MM.1S (cell line): ENCODE data around the gene STARD3NL.
"Not testable (repeated sequence)": the region's sequence is repeated elsewhere in the genome, so short reads cannot be mapped to it uniquely, and the experiment has no call there.

Experiments
- DNase-seq: peaks from one replicate; pipeline ENCODE4 v3.0.0-alpha.2; 2015
- H2AFZ ChIP-seq: fragments of 300-600 bp; sonication (generic); 2 replicates; pipeline ENCODE4 v1.6.0; 2016; ENCODE audit warnings: antibody characterized with exemption, low read length
- H3F3A ChIP-seq: fragments of 300-600 bp; sonication (generic); 2 replicates; pipeline ENCODE4 v1.6.1; 2016; ENCODE audit warnings: mild to moderate bottlenecking, antibody characterized with exemption, low read length, moderate library complexity, mixed read lengths; ENCODE audit not compliant: insufficient read depth
- H3K27ac ChIP-seq: fragments of 300-600 bp; sonication (generic); 2 replicates; pipeline ENCODE4 v1.5.1; 2016; ENCODE audit warnings: mild to moderate bottlenecking, low read length
- H3K27me3 ChIP-seq: fragments of 300-600 bp; sonication (generic); replicated peaks from 2 replicates; pipeline ENCODE4 v1.6.0; 2016; ENCODE audit warnings: low read length; ENCODE audit not compliant: insufficient read depth
- H3K36me3 ChIP-seq: fragments of 300-600 bp; sonication (generic); replicated peaks from 2 replicates; pipeline ENCODE4 v1.6.1; 2016; ENCODE audit warnings: mild to moderate bottlenecking, low read length, mixed read lengths; ENCODE audit not compliant: insufficient read depth
- H3K4me1 ChIP-seq: fragments of 300-600 bp; sonication (generic); 2 replicates; pipeline ENCODE4 v1.6.1; 2016; ENCODE audit warnings: low read length, mixed read lengths
- H3K4me2 ChIP-seq: fragments of 300-600 bp; sonication (generic); 2 replicates; pipeline ENCODE4 v1.6.0; 2016; ENCODE audit warnings: low read depth, low read length
- H3K4me3 ChIP-seq: fragments of 300-600 bp; sonication (generic); 2 replicates; pipeline ENCODE4 v1.5.1; 2016; ENCODE audit warnings: low read length, mixed read lengths
- H3K79me2 ChIP-seq: fragments of 300-600 bp; sonication (generic); 2 replicates; pipeline ENCODE4 v1.6.1; 2016; ENCODE audit warnings: mixed run types, low read length, mixed read lengths
- H3K9ac ChIP-seq: fragments of 300-600 bp; sonication (generic); 2 replicates; pipeline ENCODE4 v1.6.1; 2016; ENCODE audit warnings: low read length, mixed read lengths
- H3K9me2 ChIP-seq: fragments of 300-600 bp; sonication (generic); replicated peaks from 2 replicates; pipeline ENCODE4 v1.6.1; 2016; ENCODE audit warnings: mild to moderate bottlenecking, low read length, mixed read lengths; ENCODE audit not compliant: insufficient read depth
- H3K9me3 ChIP-seq: fragments of 300-600 bp; sonication (generic); replicated peaks from 2 replicates; pipeline ENCODE4 v1.6.1; 2016; ENCODE audit warnings: mild to moderate bottlenecking, low read length, mixed read lengths; ENCODE audit not compliant: insufficient read depth
- H4K20me1 ChIP-seq: fragments of 300-600 bp; sonication (generic); 2 replicates; pipeline ENCODE4 v1.6.1; 2016; ENCODE audit warnings: mild to moderate bottlenecking, low read length, moderate library complexity, mixed read lengths; ENCODE audit not compliant: insufficient read depth
- CTCF ChIP-seq: fragments of 300-600 bp; sonication (generic); IDR thresholded peaks from 2 replicates; pipeline ENCODE4 v1.5.1; 2016; ENCODE audit warnings: antibody characterized with exemption, low read length, mixed read lengths
- EZH2 ChIP-seq: fragments of 300-600 bp; sonication (generic); optimal IDR thresholded peaks from 2 replicates; pipeline ENCODE3; 2017; ENCODE audit warnings: low read depth, mild to moderate bottlenecking, antibody characterized with exemption, low read length, mixed read lengths
- EZH2phosphoT487 ChIP-seq: fragments of 300-600 bp; sonication (generic); IDR thresholded peaks from 2 replicates; pipeline ENCODE4 v1.6.1; 2018; ENCODE audit warnings: antibody characterized with exemption, low read length

STARD3NL gene

GRCh38 chr7:38229386-38229785, 51.3 kb downstream of the STARD3NL start:
- Histone ChIP-seq H3K9me2 (no peaks in the 10 kb centered on the region), H3F3A (no peaks in the 10 kb centered on the region), H3K4me2 (no peak overlapping the region), H3K36me3 (no peaks in the 10 kb centered on the region), H3K27me3 (no peaks in the 10 kb centered on the region), H2AFZ (no peak overlapping the region), H3K9ac (no peak overlapping the region), H3K9me3 (no peaks in the 10 kb centered on the region), H3K27ac (no peak overlapping the region), H3K79me2 (no peaks in the 10 kb centered on the region), H4K20me1 (no peaks in the 10 kb centered on the region), H3K4me3 (no peak overlapping the region), H3K4me1 (no peaks in the 10 kb centered on the region)
- TF ChIP-seq EZH2 (no peak), EZH2phosphoT487 (no peak), CTCF (no peak)
- DNase-seq = no peak

- Histone ChIP-seq H3K79me2 (no peaks in the 10 kb centered on the region), H3K4me2 (no peak overlapping the region), H3F3A (no peaks in the 10 kb centered on the region), H4K20me1 (no peaks in the 10 kb centered on the region), H2AFZ (no peak overlapping the region), H3K9me2 (no peaks in the 10 kb centered on the region), H3K27me3 (no peaks in the 10 kb centered on the region), H3K4me3 (no peak overlapping the region), H3K27ac (no peak overlapping the region), H3K4me1 (no peaks in the 10 kb centered on the region), H3K36me3 (no peaks in the 10 kb centered on the region), H3K9me3 (no peaks in the 10 kb centered on the region), H3K9ac (no peak overlapping the region)
- no peak for TF ChIP-seq EZH2
- no peak for TF ChIP-seq CTCF
- TF ChIP-seq EZH2phosphoT487 = no peak
- DNase-seq = no peak
Measured at GRCh38 chr7:38229884-38230642, 52.0 kb downstream of the STARD3NL start.

- no peaks in the 10 kb centered on the region for H3K4me1 ChIP-seq
- no peaks in the 10 kb centered on the region for H4K20me1 ChIP-seq
- H3K9me2 ChIP-seq = no peaks in the 10 kb centered on the region
- TF ChIP-seq EZH2phosphoT487 (no peak), EZH2 (no peak)
- no peaks in the 10 kb centered on the region for H3K27me3 ChIP-seq
- no peak overlapping the region for H3K4me3 ChIP-seq
- H3K27ac ChIP-seq = no peak overlapping the region
- no peak overlapping the region for H3K9ac ChIP-seq
- no peaks in the 10 kb centered on the region for H3K36me3 ChIP-seq
- H3F3A ChIP-seq = no peaks in the 10 kb centered on the region
- H2AFZ ChIP-seq = no peak overlapping the region
- H3K79me2 ChIP-seq = no peaks in the 10 kb centered on the region
- no peak for DNase-seq
- H3K9me3 ChIP-seq = no peaks in the 10 kb centered on the region
- H3K4me2 ChIP-seq = no peak overlapping the region
Measured at GRCh38 chr7:38232502-38233366, 54.7 kb downstream of the STARD3NL start.

- not testable (repeated sequence) for H3K4me2 ChIP-seq, H3K9me2 ChIP-seq, H3F3A ChIP-seq, H3K27me3 ChIP-seq, H4K20me1 ChIP-seq, H3K4me1 ChIP-seq, H3K36me3 ChIP-seq, H3K4me3 ChIP-seq, H3K27ac ChIP-seq, H2AFZ ChIP-seq, H3K9me3 ChIP-seq, H3K9ac ChIP-seq, H3K79me2 ChIP-seq, DNase-seq
Measured at GRCh38 chr7:38234759-38235158, 56.7 kb downstream of the STARD3NL start.
